OCI-LY7 (cell line): ENCODE measurements around the gene CALM1.

Experiments
- CTCF ChIP-seq: fragments of 200-600 bp; sonication (generic); conservative IDR thresholded peaks from 2 replicates; pipeline ENCODE4 v1.5.1; 2014; ENCODE audit warnings: mild to moderate bottlenecking, antibody characterized with exemption, low read length, moderate library complexity, mixed read lengths
- EZH2phosphoT487 ChIP-seq: fragments of 200-600 bp; sonication (generic); IDR thresholded peaks from 2 replicates; pipeline ENCODE4 v1.6.1; 2018; ENCODE audit warnings: low read depth, borderline replicate concordance, mild to moderate bottlenecking, mixed run types, antibody characterized with exemption, low read length, moderate library complexity, mixed read lengths

GRCh38 chr14:90408713-90409112 lies 11.9 kb downstream of the CALM1 start:
- no peak for TF ChIP-seq CTCF
- no peak for TF ChIP-seq EZH2phosphoT487
